ENCODE measurements around the gene C8B.

Gene C8B

GRCh38 chr1:56965916-56966697, at the start of gene C8B:
C8B (minus strand) TSS chr1:56966015; CDS start chr1:56965948, 67 bp downstream.
- DNase-seq (ENCODE audit: low read depth): no peak

- no peak for DNase-seq (ENCODE audit: low read depth)
Measured at GRCh38 chr1:57015071-57015470, 49.3 kb upstream of the C8B start.

- no peak for DNase-seq (ENCODE audit: low read depth)
Measured at GRCh38 chr1:57013522-57013921, 47.7 kb upstream of the C8B start.

- no peak for DNase-seq (ENCODE audit: low read depth)
Measured at GRCh38 chr1:57012315-57012714, 46.5 kb upstream of the C8B start.

GRCh38 chr1:57010511-57010910, 44.7 kb upstream of the C8B start:
- DNase-seq (ENCODE audit: low read depth): no peak

- no peak for DNase-seq (ENCODE audit: low read depth)
Measured at GRCh38 chr1:57007948-57008347, 42.1 kb upstream of the C8B start.

- DNase-seq (ENCODE audit: low read depth): no peak
Measured at GRCh38 chr1:57007472-57007871, 41.7 kb upstream of the C8B start.

GRCh38 chr1:57003398-57004139, 37.8 kb upstream of the C8B start:
- DNase-seq (ENCODE audit: low read depth): no peak

GRCh38 chr1:56995414-56996100, 29.7 kb upstream of the C8B start:
- no peak for DNase-seq (ENCODE audit: low read depth)

- no peak for DNase-seq (ENCODE audit: low read depth)
Measured at GRCh38 chr1:56993475-56993874, 27.7 kb upstream of the C8B start.

- DNase-seq (ENCODE audit: low read depth): no peak
Measured at GRCh38 chr1:56992318-56993125, 26.7 kb upstream of the C8B start.

GRCh38 chr1:56991576-56991975, 25.8 kb upstream of the C8B start:
- DNase-seq (ENCODE audit: low read depth): no peak

- DNase-seq (ENCODE audit: low read depth): no peak
Measured at GRCh38 chr1:56986397-56986796, 20.6 kb upstream of the C8B start.

GRCh38 chr1:56985857-56986256, 20.0 kb upstream of the C8B start:
- DNase-seq (ENCODE audit: low read depth): no peak

GRCh38 chr1:56983484-56983883, 17.7 kb upstream of the C8B start:
- no peak for DNase-seq (ENCODE audit: low read depth)

- no peak for DNase-seq (ENCODE audit: low read depth)
Measured at GRCh38 chr1:56979986-56980755, 14.4 kb upstream of the C8B start.

- DNase-seq (ENCODE audit: low read depth): no peak
Measured at GRCh38 chr1:56978819-56979218, 13.0 kb upstream of the C8B start.

- DNase-seq (ENCODE audit: low read depth): no peak
Measured at GRCh38 chr1:56977910-56978309, 12.1 kb upstream of the C8B start.

GRCh38 chr1:56975446-56975845, 9.6 kb upstream of the C8B start:
- DNase-seq (ENCODE audit: low read depth): no peak

GRCh38 chr1:56973923-56974742, 8.3 kb upstream of the C8B start:
- DNase-seq (ENCODE audit: low read depth): no peak

Measured in GM04504 (cell line).